Measurements from ENCODE around the gene APLNR.

The APLNR gene

GRCh38 chr11:57230791-57231538 is 6.1 kb downstream of the APLNR start:
- TF ChIP-seq, protein P1, sequence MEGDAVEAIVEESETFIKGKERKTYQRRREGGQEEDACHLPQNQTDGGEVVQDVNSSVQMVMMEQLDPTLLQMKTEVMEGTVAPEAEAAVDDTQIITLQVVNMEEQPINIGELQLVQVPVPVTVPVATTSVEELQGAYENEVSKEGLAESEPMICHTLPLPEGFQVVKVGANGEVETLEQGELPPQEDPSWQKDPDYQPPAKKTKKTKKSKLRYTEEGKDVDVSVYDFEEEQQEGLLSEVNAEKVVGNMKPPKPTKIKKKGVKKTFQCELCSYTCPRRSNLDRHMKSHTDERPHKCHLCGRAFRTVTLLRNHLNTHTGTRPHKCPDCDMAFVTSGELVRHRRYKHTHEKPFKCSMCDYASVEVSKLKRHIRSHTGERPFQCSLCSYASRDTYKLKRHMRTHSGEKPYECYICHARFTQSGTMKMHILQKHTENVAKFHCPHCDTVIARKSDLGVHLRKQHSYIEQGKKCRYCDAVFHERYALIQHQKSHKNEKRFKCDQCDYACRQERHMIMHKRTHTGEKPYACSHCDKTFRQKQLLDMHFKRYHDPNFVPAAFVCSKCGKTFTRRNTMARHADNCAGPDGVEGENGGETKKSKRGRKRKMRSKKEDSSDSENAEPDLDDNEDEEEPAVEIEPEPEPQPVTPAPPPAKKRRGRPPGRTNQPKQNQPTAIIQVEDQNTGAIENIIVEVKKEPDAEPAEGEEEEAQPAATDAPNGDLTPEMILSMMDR (IDR thresholded peaks at IDR 0.05; ENCODE audit: borderline replicate concordance, insufficient read depth, low read depth, low read length), result no peak
- no peak overlapping the region for H3K4me3 ChIP-seq (ENCODE audit: low read depth, low read length)

DNA sequence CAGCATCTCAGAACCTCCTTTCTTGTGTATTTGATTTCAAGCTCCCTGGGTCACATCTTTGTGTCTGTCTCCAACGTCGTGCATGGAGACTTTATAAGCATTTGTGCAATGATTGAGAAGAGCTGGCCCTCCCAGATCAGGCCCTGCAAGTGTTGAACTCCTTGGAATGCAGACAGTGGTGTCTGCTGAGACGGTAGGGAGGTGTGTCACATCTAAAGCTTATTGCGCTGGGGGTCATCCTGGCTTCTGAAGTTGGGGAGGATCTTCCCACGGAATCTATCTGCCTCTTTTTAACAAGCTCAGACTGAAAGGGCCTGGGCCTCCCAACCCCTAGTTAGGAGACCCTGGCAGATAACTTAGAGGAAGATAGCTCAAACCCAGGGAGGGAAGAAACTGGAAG is 6.7 kb downstream of the APLNR start:
- TF ChIP-seq, protein P1 (IDR thresholded peaks at IDR 0.05; ENCODE audit: borderline replicate concordance, insufficient read depth, low read depth, low read length), result no peak
- H3K4me3 ChIP-seq (ENCODE audit: low read depth, low read length), result no peak overlapping the region

GRCh38 chr11:57228600-57228999 is 8.4 kb downstream of the APLNR start:
- TF ChIP-seq, protein P1 (IDR thresholded peaks at IDR 0.05; ENCODE audit: borderline replicate concordance, insufficient read depth, low read depth, low read length), result no peak
- no peak overlapping the region for H3K4me3 ChIP-seq (ENCODE audit: low read depth, low read length)

GRCh38 chr11:57224537-57224936 is 12.5 kb downstream of the APLNR start:
- H3K4me3 ChIP-seq (ENCODE audit: low read depth, low read length), result no peak overlapping the region
- TF ChIP-seq, protein P1 (IDR thresholded peaks at IDR 0.05; ENCODE audit: borderline replicate concordance, insufficient read depth, low read depth, low read length), result no peak

DNA sequence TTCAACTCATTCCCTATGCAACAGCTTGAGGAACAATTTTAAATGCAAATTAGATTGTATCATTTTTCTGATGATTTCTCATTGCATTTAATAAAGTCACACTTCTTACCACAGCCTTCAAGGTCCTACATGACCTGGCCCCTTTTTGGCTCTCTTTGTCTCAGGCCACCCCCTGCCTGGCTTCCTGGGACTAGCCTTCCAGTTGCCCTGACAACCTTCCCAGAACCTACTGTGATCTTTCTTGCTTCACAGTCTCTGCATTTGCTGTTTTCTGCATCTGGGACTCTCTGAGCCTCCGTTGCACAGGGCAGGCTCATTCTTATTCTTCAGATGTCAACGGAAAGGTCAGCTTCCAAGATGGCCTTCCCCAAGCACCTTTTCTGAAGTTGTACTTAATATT is 12.9 kb downstream of the APLNR start:
- TF ChIP-seq, protein P1 (IDR thresholded peaks at IDR 0.05; ENCODE audit: borderline replicate concordance, insufficient read depth, low read depth, low read length), result no peak
- H3K4me3 ChIP-seq (ENCODE audit: low read depth, low read length), result no peak overlapping the region

DNA sequence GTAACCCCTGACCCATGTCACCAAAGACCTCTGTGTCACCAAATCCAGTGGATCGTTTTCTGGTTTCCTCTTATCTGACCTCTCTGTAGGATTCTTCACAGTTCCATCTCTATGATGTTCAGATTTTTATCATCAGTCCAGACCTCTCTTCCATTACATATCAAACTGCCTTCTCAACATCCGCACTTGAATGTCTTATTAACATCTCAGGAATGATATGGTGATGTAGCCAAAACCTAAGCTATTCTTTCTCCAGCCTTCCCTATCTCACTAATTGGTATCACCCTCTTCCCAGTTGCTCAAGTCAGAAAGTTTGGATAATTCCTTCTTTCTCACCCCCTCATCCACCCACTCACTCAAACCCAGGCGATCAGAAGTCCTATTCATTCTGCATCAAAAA is 13.4 kb downstream of the APLNR start:
- H3K4me3 ChIP-seq (ENCODE audit: low read depth, low read length), result no peak overlapping the region
- TF ChIP-seq, protein P1 (IDR thresholded peaks at IDR 0.05; ENCODE audit: borderline replicate concordance, insufficient read depth, low read depth, low read length), result no peak

- H3K4me3 ChIP-seq (ENCODE audit: low read depth, low read length), result no peak overlapping the region
- TF ChIP-seq, protein P1 (IDR thresholded peaks at IDR 0.05; ENCODE audit: borderline replicate concordance, insufficient read depth, low read depth, low read length), result no peak
Observed at GRCh38 chr11:57222239-57222638, 14.8 kb downstream of the APLNR start.
